GM19328 (cell line): ENCODE measurements around the gene PPP1R26.
"Not testable (repeated sequence)": the region's sequence is repeated elsewhere in the genome, so short reads cannot be mapped to it uniquely, and the experiment has no call there.

Experiments
- ATAC-seq: cut with Tn5 transposase; IDR thresholded peaks from one replicate; pipeline ENCODE4 v1.9.1; 2021; ENCODE audit warnings: mild to moderate bottlenecking, moderate library complexity; ENCODE audit not compliant: unreplicated experiment

The PPP1R26 gene

DNA sequence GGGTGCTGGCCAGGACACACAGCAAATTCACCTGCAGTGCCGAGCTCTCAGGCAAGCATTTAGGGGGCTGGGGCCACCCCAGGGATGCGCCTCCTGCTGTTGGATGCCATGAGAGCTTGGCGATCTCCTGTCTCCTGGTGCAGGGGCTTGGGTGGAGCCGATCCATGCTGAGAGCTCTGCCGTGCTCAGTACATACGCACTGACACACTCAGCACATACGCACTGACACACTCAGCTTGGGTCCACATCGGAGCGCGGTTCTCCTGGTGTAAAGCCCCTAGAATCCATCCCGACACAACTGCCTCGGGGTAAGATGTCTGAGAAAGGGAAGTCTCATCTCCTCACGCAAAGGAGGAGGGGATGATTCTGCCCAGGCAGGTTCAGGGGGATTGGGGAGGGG lies 56.0 kb downstream of the PPP1R26 start:
- not testable (repeated sequence) for ATAC-seq

DNA sequence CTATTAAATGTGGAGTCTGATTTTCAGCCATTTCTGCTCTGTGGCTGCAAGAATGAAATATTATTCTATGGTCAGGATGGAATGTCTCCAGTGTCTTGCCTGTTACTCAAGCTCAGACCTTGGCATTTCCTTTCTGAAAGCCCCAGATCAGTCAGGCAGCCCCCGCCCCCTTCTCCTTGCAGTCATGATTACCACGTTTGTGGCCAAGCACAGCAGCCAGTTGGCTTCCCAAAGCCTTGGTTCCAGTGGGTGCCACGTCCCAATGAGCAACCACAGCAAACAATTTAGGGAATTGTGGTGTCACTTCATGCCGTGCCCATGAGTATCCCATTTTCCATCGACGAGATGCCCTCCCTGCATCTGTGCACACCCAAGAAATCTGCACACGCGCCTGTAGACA lies 56.6 kb downstream of the PPP1R26 start:
- no peak for ATAC-seq
